Fibroblast of peridontal ligament (primary cell): ENCODE data around the gene PDXP.
"Not testable (repeated sequence)": the region's sequence is repeated elsewhere in the genome, so short reads cannot be mapped to it uniquely, and the experiment has no call there.

Experiments
- DNase-seq: peaks from one replicate; pipeline ENCODE4 v3.0.0-alpha.2; 2010; ENCODE audit errors: extremely low read depth

The PDXP gene

DNA sequence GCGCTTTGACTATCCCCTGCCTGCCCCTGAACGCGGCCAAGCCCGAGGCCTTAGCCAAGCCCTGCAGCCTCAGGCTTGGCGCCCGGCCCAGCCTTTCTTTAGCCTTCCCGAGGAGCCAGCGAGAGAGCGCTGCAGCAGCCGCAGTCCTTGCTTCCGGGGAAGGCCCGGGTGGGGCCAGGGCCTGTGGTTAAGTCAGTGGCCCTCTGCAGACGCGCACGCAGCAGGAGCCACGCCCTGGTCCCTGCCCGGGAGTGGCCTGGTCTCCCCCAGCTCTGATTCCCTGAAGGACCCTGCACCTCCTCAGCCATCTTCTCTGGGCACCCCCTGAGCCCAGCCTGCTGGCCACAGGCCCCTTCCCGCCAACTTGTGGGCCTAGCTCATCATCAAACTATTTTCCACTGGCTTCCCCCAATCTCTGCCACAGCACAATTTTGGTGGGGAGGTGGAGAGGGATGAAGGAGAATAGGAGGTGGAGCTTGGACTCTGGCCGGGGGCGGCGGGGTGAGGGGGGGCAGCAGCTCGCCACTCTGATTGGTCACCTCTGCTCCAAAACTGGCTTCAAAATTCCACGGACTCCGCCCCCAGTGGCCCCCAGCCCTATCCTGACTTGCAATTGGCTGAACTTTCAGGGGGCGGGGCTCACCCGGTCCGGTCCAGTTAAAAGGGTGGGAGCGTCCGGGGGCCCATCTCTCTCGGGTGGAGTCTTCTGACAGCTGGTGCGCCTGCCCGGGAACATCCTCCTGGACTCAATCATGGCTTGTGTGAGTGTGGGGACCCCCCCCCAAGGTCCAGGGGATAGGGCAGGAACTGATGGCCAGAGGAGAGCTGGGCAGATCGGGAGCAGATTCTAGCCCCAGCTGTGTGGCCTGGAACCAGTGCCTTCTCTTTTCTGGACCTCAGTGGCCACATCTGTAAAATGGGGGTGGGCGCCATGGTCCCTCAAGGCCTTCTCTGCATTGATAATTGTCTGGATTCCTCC lies 16.7 kb downstream of the PDXP start, which contains the start of gene LGALS1:
Gene LGALS1, plus strand, starts transcription at position 686 of the 979 bp plus-strand sequence. Its CDS starts 67 bp downstream, at position 753.
- peak; percentile 98 for DNase-seq

- peak; percentile 32 for DNase-seq
Measured at GRCh38 chr22:37675930-37676735, 17.6 kb downstream of the PDXP start.

DNA sequence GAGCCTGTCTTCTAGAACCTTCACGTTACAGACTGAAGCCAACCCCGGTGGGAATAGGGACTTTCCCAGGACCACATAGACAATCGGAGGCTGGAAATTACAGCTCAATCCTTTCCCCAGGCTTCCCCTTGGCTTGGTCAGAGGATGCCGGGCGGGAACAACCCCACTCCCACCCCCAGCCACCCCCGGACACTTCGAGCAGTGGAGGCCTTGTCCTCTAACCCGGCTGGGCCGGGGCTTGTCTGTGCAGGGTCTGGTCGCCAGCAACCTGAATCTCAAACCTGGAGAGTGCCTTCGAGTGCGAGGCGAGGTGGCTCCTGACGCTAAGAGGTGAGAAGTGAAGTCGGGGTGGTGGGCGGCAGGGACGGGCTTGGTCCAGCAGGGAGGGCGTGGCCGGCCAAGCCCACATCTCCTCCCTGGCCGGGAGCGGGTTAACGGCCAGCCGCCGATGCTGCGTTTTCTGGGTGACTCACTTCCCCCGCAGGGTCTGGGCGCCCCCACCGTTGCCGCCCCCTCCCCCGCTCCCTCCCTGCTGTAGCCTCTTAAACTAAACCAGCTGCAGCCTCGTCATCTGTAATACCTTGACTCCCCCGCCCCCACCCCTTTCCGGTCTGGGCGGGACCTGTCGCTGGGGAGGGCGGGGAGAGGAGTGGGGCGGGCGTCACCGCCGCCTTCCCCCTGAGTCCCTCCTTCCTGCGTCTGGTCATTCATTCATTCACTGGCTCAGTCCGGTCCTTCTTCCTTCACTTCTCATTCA lies 18.4 kb downstream of the PDXP start:
- peak; percentile 95 for DNase-seq

DNA sequence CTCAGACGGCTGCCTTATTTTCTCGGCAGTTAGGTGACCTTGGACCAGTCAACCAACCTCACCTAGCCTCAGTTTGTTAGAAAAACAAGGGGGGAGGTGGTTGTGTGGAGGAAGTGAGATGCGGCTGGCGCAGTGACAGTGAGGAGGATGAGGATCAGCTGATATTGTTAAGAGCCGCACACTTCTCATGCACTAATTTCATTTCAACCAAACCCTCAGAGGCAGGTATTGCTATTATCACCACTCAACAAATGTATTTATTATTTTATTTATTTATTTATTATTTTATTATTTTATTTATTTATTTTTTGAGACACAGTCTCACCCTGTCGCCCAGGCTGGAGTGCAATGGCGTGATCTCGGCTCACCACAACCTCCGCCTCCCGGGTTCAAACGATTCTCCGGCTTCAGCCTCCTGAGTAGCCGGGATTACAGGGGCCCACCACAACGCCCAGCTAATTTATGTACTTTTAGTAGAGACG lies 19.0 kb downstream of the PDXP start:
- DNase-seq = no peak

- no peak for DNase-seq
Measured at GRCh38 chr22:37678372-37678771, 19.8 kb downstream of the PDXP start.

- no peak for DNase-seq
Measured at GRCh38 chr22:37679670-37680069, 21.1 kb downstream of the PDXP start.

- peak; percentile 36 for DNase-seq
Measured at GRCh38 chr22:37680191-37680851, 21.8 kb downstream of the PDXP start.

GRCh38 chr22:37681001-37681424 lies 22.5 kb downstream of the PDXP start:
- DNase-seq = peak; percentile 32

- peak; percentile 79 for DNase-seq
Measured at GRCh38 chr22:37681556-37682049, 23.1 kb downstream of the PDXP start.

DNA sequence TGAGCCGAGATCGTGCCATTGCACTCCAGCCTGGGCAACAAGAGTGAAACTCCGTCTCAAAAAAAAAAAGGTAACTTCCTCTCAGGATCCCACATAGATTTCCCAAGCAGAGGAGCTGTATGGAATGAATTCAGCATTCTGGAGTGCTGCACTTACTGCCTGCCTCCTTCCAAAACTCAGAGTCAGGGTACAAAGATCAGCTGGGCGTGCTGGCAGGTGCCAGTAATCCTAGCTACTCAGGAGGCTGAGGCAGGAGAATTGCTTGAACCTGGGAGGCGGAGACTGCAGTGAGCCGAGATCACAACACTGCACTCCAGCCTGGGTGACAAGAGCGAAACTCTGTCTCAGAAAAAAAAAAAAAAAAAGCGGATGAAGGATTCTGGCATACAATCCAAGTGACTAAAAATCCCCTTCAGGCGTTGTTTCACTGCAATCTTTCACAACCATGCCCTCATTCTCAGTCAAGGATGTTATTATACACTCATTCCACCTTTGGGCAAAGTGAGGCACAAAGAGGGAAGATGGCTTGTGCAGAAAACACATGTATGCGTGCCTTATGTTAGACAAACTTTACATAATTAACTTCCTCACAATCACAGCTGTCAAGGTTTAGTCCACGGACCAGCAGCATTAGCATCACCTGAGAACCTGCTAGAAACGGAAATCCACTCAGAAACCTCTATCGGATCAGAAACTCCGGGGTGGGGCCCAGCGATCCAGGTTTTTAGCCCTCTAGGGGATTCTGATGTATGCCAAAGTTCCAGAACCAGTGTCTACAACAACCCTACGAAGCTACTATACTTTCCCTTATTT lies 26.5 kb downstream of the PDXP start:
- no peak for DNase-seq

GRCh38 chr22:37686002-37686982 lies 27.8 kb downstream of the PDXP start, which contains the start of gene NOL12:
Gene NOL12 (plus strand): TSS chr22:37686343. CDS start chr22:37686393, 50 bp downstream.
- peak; percentile 87 for DNase-seq

DNA sequence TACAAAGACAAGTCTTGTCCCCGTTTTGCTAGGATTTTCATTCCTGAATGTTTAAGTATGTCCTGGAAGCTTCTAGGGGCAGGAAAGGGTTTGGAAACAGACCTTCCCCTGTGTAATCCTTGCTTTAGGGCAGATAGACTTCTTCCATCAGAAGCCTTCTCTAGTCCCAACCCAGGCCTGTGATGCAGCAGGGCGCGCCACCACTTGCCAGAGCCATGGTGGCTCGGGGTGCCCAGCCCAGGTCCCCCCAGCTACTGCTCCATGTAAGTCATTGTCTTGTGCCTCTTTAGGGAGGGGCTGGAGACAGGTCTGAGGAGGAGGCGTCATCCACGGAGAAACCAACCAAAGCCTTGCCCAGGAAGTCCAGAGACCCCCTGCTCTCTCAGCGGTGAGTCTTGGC lies 31.9 kb downstream of the PDXP start:
- no peak for DNase-seq

DNA sequence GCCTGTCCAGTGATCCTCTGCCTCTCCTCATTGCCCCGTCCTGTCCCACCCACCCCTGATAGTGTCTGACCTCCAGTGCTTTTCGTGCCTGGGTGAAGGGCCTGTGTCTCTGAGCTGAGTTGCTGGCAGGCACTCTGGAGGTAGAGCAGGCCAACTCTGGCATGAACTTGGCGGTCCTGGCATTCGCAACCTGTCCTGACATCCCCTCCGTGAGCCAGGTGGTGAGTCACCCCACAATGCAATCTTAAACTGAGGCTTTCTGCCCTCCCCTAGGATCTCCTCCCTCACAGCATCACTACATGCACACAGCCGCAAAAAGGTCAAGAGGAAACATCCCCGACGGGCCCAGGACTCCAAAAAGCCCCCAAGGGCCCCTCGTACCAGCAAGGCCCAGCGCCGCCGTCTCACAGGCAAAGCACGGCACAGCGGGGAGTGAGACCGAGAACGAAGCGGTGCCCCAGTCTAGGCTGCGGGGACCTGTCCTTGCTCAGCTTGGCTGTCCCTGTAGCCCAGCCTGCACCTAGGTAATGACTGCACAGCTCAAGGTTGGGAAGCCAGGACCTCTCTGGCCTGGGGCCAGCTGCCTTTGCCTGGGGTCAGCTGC lies 32.5 kb downstream of the PDXP start:
- no peak for DNase-seq

DNA sequence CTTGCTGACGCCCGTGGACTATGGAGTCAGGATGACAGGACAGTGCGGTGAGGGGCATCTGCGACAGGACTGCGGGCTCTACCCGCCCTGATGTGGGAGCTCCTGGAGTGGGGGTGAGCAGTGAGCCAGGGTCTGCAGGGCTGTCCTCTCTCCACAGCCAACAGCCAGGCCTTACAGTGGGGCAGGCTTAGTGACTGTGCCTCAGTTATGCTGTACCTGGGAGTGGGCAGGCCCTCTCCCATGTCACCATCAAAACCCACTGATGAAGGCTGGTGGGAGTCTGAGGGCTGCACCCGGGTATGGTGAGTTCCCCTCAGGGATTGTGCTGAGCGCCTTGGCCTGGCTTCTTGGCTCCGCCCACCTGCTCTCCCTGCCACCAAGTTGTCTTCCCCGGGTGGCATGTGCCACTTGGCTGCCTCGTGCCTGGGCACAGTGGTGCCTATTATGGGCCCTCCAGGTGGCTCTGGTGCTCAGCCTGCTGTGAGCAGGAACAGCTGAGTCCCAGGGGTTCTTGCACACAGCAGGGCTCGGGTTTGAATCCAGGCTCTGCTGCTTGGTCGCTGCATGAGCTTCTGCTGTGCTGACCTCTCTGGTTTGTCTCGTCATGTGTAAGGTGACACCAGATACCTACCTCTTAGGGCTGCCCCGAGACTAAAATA lies 34.2 kb downstream of the PDXP start:
- DNase-seq = no peak

GRCh38 chr22:37694131-37694530 lies 35.6 kb downstream of the PDXP start:
- not testable (repeated sequence) for DNase-seq

DNA sequence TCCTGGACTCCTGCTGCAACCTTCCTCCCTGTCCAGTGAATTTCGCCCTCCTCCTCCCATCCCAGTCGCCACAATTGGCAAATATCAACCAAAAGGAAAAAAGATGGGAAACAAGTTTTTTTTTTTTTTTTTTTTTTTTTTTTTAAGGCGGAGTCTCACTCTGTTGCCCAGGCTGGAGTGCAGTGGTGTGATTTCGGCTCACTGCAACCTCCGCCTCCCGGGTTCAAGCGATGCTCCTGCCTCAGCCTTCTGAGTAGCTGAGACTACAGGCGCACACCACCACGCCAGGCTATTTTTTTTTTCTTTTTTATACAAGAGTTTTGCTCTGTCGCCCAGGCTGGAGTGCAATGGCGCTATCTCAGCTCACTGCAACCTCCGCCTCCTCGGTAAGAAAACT lies 37.7 kb downstream of the PDXP start:
- not testable (repeated sequence) for DNase-seq

DNA sequence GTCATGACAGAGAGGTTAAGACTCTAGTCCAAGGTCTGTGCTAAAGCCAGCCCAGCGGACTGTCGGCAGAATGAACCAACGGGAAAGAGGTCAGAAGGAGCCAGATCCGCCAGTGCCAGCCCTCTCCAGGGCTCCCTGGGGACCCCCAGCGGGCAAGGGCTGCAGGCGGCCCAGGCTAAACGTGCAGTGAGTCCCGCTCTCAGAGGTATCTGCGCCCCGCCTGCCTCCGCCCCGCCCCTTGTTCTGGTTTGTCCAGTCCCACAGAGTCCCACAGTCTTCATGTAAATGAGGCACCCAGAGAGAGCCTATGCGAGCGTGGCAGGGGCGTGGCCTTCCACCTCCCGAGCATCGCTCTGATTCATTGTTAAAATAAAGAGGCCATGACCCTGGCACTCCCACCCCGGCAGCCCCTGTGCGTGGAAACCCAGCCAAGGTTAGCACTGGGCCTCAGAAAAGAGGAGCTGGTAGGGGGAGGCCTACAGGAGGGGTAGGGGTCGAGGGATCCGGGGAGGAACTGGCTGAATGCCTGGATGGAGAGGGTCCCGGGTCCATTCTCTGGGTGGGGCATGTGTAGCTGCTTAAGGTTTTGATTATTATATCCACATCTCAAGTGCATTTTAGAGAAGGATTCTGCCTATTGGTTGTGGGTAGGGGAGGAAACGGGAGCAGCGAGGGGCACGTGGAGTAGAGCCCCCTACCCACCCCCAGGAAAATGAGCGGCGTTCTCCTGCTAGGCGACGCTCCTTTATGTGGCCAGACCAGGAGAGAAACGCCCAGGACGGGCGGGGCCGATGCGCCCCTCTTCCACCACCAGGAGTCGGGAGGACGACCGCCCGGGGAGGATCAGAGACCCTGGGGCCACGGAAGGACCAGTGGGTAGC lies 38.4 kb downstream of the PDXP start, which contains the start of gene TRIOBP:
Gene TRIOBP, plus strand, starts transcription at position 392 of the 881 bp plus-strand sequence. CDS start 4,318 bp downstream, outside the sequence.
- peak; percentile 88 for DNase-seq
